Stimulated activated naive B cell treated with anti-CD40 and anti-IgM and Interleukin-4, amounts not matched to agents 10 μg/mL and 1 μg/mL and 100 μg/mL, for 72 hours (primary cell): ENCODE measurements around the gene RPS2.
A peak's percentile ranks its signal among the peaks of the same experiment; 100 is the strongest.

ENCODE experiments used
- ATAC-seq, 2 donors: fragments of 150-1000 bp; cut with Tn5 transposase; replicated peaks; 2 replicates each; pipeline ENCODE4 v1.10.0; 2021; ENCODE audit warnings: moderate library complexity in 1 of 2
- DNase-seq: peaks from one replicate; pipeline ENCODE4 v3.0.0; 2021
- H3K27ac Mint-ChIP-seq: one replicate; pipeline ENCODE4 v1.8.0; 2022; ENCODE audit warnings: mild to moderate bottlenecking, mixed read lengths
- H3K27me3 Mint-ChIP-seq, 2 donors: one replicate each; pipeline ENCODE4 v1.8.0; 2022; ENCODE audit warnings: mixed read lengths in 2 of 2
- H3K36me3 Mint-ChIP-seq, 2 donors: one replicate each; pipeline ENCODE4 v1.8.0; 2022; ENCODE audit warnings: mixed read lengths in 2 of 2, mild to moderate bottlenecking in 1 of 2
- H3K4me1 Mint-ChIP-seq, 2 donors: one replicate each; pipeline ENCODE4 v1.8.0; 2022; ENCODE audit warnings: mixed read lengths in 2 of 2, mild to moderate bottlenecking in 1 of 2
- H3K4me3 Mint-ChIP-seq, 2 donors: one replicate each; pipeline ENCODE4 v1.8.0; 2022; ENCODE audit warnings: mild to moderate bottlenecking in 2 of 2, mixed read lengths in 2 of 2, moderate library complexity in 1 of 2
- H3K9me3 Mint-ChIP-seq, 2 donors: one replicate each; pipeline ENCODE4 v1.8.0; 2022; ENCODE audit warnings: mixed read lengths in 2 of 2, mild to moderate bottlenecking in 1 of 2

RPS2 gene

DNA sequence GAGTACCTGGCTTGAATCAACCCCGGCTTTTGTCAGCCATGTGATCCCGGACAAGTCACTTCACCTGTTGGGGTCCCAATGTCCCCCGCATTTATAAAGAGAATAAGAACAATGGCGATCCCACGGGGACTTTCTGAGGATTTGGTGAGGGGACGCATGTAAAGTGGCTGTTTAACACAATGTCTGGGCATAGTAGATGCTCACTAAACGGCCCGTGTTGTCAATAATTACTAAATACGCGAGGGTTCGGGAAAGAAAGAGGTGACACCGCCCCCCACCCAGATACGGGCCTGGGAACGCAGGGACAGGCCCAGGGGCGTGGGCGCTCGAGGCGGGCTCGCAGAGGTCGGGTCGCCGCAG lies 26.9 kb upstream of the RPS2 start:
- H3K27me3 Mint-ChIP-seq = no peaks in the 10 kb centered on the region
- DNase-seq = no peak
- no peaks in the 10 kb centered on the region for H3K9me3 Mint-ChIP-seq
- H3K4me1 Mint-ChIP-seq = peaks cover 28 to 37% of the 10 kb centered on the region in 2 donors
- peak overlapping the region; percentile 98 for H3K27ac Mint-ChIP-seq
- peak overlapping the region; percentile 88 to 95 for H3K4me3 Mint-ChIP-seq
- no peak for ATAC-seq
- H3K36me3 Mint-ChIP-seq = peaks cover 20 to 45% of the 10 kb centered on the region in 2 donors

DNA sequence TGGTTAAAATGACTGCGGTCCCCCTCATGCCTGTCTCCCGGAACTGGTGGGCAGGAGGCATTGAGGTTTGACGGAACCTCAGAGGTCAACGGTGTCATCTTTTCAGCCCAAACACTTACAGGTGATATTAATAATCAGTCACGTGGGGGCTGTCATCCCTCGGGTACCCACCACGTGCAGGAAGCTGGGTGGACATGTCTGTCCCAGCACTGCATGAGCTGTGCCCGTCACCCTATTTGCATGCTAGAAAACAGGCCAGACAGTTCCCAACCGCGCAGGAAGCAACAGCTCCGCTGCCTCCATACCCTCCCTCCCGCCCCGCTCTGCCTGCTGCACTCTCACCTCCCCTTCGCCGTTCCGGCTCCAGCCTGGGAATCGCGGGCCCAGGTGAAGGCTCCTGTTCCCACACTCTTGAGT lies 26.5 kb upstream of the RPS2 start:
- Mint-ChIP-seq H3K9me3 (no peaks in the 10 kb centered on the region), H3K27me3 (no peaks in the 10 kb centered on the region), H3K27ac (peak overlapping the region; percentile 98), H3K4me3 (peak overlapping the region; percentile 88 to 95), H3K4me1 (peaks cover 31 to 39% of the 10 kb centered on the region in 2 donors), H3K36me3 (peaks cover 24 to 47% of the 10 kb centered on the region in 2 donors)
- DNase-seq (peak; percentile 89), ATAC-seq (peak; percentile 76 to 80)

DNA sequence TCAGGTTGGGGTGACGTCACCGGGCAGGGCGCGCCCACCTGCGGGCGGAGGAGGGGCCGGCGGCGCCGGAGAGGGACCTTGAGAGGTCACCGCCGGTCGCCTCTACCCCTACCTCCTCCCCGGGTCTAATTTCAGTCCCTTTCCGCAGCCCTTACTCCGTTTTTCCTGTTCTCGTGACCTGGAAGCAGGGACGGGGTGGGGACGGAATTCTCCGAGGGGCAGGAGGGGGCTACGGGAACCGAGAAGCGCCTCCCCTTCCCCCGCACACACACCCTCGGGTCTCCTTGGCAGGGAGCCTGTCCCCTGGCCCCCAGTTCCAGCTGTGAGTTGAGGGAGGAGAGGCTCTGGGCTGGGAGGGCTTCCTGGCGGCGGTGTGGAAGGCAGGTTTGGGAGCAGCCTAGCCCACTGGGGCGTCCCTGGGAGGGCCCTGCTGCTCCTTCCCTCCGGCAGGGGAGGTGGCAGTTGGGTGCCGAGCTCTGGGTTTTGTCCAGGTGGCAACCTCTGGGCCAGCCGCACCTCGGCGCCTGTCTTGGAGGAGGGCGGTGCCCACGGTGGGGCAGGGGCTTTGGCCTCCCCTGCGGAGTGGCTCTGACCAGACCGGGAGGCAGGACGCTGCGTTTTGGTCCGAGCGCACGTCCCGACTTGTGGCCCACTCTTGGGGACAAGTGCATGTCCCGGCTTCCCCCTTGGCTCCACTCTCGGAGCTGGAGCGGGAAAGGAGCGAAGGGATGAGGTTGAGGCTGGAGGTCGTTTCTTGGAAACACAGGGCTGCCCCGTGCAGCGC lies 25.9 kb upstream of the RPS2 start:
- peaks cover 33 to 43% of the 10 kb centered on the region in 2 donors for H3K4me1 Mint-ChIP-seq
- DNase-seq (peak; percentile 57), ATAC-seq (peak; percentile 27 to 32)
- no peaks in the 10 kb centered on the region for H3K27me3 Mint-ChIP-seq
- peaks cover 23 to 49% of the 10 kb centered on the region in 2 donors for H3K36me3 Mint-ChIP-seq
- H3K9me3 Mint-ChIP-seq = no peaks in the 10 kb centered on the region
- peak overlapping the region; percentile 98 for H3K27ac Mint-ChIP-seq
- H3K4me3 Mint-ChIP-seq = peak overlapping the region; percentile 88 to 95

DNA sequence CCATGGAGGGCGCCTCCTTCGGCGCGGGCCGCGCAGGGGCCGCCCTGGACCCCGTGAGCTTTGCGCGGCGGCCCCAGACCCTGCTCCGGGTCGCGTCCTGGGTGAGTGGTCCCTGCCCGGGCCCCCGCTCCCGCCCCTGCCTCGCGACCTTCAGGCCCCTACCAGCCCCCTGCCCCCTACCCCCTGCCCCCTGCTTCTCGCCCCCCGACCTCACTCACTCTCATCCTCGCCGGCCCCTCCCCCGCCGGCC lies 25.4 kb upstream of the RPS2 start:
- Mint-ChIP-seq H3K36me3 (peaks cover 18 to 43% of the 10 kb centered on the region in 2 donors), H3K9me3 (no peaks in the 10 kb centered on the region), H3K27ac (no peak overlapping the region), H3K27me3 (no peaks in the 10 kb centered on the region), H3K4me3 (peak overlapping the region; percentile 88 to 95), H3K4me1 (peaks cover 36 to 48% of the 10 kb centered on the region in 2 donors)
- DNase-seq (no peak), ATAC-seq (no peak)

DNA sequence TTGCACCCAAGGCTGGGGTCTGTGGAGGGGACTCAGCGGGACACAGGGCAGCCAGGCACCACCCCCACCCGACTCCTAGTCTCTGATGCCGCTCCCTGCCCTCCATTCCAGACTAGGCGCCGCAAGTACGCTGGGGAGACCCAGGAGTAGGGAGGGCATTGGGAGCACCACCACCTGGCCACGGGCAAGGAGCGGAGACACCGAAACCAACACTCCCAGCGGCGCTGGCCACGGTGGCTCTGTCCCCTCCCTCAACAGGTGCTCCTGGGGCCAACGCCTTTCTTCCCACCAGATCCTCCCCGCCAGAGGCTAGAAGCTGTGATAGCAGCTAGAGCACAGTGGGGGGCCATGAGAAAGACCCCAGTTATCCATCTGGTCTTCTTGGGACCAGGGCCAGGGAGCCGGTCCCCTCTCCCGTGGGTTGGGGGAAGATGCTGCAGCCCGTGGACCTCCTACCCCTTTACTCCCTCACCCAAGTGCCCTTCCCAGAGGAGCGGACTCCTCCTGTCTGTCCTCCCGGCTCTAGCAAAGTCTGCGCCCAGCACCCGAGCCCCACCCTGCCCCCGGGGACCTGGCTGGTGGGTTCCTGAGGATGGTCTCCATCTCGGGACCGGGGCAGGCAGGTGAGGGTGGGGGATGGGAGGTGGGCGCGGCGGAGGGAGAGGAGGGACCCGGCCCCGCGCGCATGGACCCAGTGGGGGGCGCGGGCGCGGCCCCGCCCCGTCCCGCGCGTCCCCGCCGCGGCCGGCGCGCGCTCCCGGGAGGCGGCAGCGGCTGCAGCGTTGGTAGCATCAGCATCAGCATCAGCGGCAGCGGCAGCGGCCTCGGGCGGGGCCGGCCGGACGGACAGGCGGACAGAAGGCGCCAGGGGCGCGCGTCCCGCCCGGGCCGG lies 24.8 kb upstream of the RPS2 start, which contains the start of gene SYNGR3:
SYNGR3 (plus strand) TSS at position 762 of the 892 bp plus-strand sequence. CDS start 133 bp downstream, outside the sequence.
- H3K27me3 Mint-ChIP-seq = no peaks in the 10 kb centered on the region
- ATAC-seq (no peak), DNase-seq (no peak)
- peaks cover 18 to 43% of the 10 kb centered on the region in 2 donors for H3K36me3 Mint-ChIP-seq
- H3K9me3 Mint-ChIP-seq = no peaks in the 10 kb centered on the region
- H3K27ac Mint-ChIP-seq = peak within 1 kb of the TSS; percentile 98
- H3K4me1 Mint-ChIP-seq = peaks cover 39 to 53% of the 10 kb centered on the region in 2 donors
- H3K4me3 Mint-ChIP-seq = peak within 1 kb of the TSS; percentile 88 to 95

DNA sequence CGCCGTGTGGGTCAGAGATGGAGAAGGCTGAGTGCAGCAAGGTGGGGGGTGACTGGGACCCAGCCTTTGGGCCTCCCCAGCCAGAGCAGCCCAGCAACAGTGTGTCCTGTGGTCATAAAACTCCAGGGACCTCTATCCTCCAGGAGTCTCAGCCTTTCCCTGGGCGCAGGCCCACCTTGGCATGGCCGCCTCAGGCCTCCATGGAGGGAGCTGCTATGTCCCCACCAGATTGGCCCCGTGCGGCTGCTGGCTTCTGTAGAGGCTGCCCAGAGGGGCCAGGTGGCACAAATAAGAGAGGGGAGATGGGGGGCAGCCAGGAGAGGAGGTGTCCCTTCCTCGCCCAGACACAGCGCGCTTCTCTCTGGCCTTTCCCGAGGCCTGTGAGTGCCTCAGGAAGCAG lies 22.6 kb upstream of the RPS2 start:
- no peak for DNase-seq
- Mint-ChIP-seq H3K27me3 (peaks cover 10 to 11% of the 10 kb centered on the region in 2 donors), H3K9me3 (no peaks in the 10 kb centered on the region), H3K4me3 (no peak overlapping the region), H3K36me3 (peaks cover 10 to 31% of the 10 kb centered on the region in 2 donors), H3K27ac (peak overlapping the region; percentile 81), H3K4me1 (peaks cover 37 to 58% of the 10 kb centered on the region in 2 donors)
- no peak for ATAC-seq

- no peak overlapping the region for H3K27ac Mint-ChIP-seq
- H3K27me3 Mint-ChIP-seq = peaks cover 21 to 22% of the 10 kb centered on the region in 2 donors
- H3K36me3 Mint-ChIP-seq = peaks cover 10 to 24% of the 10 kb centered on the region in 2 donors
- peak overlapping the region; percentile 85 to 87 for H3K4me3 Mint-ChIP-seq
- no peak for ATAC-seq
- peaks cover 46 to 60% of the 10 kb centered on the region in 2 donors for H3K4me1 Mint-ChIP-seq
- no peak for DNase-seq
- H3K9me3 Mint-ChIP-seq = no peaks in the 10 kb centered on the region
Measured at GRCh38 chr16:1985466-1986150, 21.0 kb upstream of the RPS2 start.

DNA sequence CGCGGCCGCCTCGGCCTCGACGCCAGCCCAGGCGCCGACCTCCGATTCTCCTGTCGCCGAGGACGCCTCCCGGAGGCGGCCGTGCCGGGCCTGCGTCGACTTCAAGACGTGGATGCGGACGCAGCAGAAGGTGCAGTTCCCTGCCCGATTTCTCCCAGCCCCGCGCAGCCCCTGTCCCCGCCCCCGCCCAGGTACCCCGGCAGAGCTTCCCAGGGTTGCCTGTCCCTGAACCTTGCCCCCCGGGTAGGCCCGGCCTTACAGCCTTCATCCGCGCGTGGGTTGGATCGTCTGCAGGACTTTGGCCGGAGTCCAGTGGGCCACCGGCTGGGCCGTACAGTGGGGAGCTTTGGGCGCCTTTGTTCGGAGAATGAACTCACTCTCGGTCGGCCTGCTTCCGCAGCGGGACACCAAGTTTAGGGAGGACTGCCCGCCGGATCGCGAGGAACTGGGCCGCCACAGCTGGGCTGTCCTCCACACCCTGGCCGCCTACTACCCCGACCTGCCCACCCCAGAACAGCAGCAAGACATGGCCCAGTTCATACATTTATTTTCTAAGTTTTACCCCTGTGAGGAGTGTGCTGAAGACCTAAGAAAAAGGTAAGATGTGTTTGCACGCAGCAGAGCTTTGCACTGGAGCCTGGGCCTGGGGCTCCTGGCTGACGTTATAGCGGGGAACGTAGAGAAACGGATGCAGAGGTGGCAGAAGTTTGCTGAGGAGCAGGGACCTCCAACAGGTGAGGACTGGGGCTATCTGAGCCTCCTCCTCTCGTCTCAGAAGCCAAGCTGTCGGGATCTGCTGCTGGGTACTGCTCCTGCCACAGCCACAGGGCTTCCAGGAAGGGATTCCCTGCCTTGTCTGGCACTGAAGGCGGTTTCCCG lies 20.0 kb upstream of the RPS2 start:
- H3K9me3 Mint-ChIP-seq = no peaks in the 10 kb centered on the region
- ATAC-seq (peak; percentile 26 to 35), DNase-seq (no peak)
- peaks cover 47 to 70% of the 10 kb centered on the region in 2 donors for H3K4me1 Mint-ChIP-seq
- H3K27me3 Mint-ChIP-seq = peaks cover 23 to 28% of the 10 kb centered on the region in 2 donors
- peak overlapping the region; percentile 85 to 87 for H3K4me3 Mint-ChIP-seq
- H3K36me3 Mint-ChIP-seq = peaks cover 12 to 25% of the 10 kb centered on the region in 2 donors
- H3K27ac Mint-ChIP-seq = peak overlapping the region; percentile 88

GRCh38 chr16:1983544-1984346 lies 19.1 kb upstream of the RPS2 start, which contains the start of gene GFER:
TSS of gene GFER (plus strand) at chr16:1984193. CDS start at chr16:1984219, 26 bp downstream.
- H3K9me3 Mint-ChIP-seq = no peaks in the 10 kb centered on the region

DNA sequence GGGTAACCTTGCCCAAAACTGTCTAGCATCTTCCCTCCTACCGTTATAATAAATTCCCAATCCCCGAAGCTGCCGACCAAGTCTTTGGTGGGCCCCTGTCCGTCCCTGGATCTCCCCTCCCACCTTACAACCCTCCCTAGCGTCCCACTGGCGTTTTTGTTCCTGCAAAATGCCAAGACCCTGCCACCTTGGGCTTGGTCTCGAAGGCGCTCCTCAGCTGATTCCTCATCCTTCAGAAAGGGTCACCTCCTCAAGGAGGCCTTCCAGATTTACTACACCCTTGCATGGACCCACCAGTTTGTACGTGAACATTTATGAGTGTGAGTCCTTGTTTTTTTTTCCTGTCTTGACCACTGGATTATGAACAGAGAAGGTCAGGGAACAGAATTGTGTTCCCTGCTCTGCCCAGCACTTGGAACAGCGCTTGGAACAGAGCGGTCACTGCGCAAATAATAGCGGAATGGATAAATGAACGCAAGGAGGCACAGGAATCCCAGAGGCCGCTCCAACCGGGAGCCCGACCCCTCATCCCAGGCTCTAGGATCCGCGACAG lies 18.4 kb upstream of the RPS2 start:
- peaks cover 20 to 30% of the 10 kb centered on the region in 2 donors for H3K36me3 Mint-ChIP-seq
- H3K4me1 Mint-ChIP-seq = peaks cover 44 to 66% of the 10 kb centered on the region in 2 donors
- H3K27ac Mint-ChIP-seq = peak overlapping the region; percentile 37
- peak overlapping the region in 1 of 2 donors; percentile 85 for H3K4me3 Mint-ChIP-seq
- no peaks in the 10 kb centered on the region for H3K9me3 Mint-ChIP-seq
- DNase-seq = no peak
- H3K27me3 Mint-ChIP-seq = peaks cover 26 to 35% of the 10 kb centered on the region in 2 donors
- no peak for ATAC-seq

More at GRCh38 chr16:1983544-1984346, 19.1 kb upstream of the RPS2 start, which contains the start of gene GFER:
- Mint-ChIP-seq H3K4me3 (peak within 1 kb of the TSS; percentile 85 to 87), H3K36me3 (peaks cover 16 to 29% of the 10 kb centered on the region in 2 donors), H3K27ac (peak within 1 kb of the TSS; percentile 88), H3K27me3 (peaks cover 23 to 31% of the 10 kb centered on the region in 2 donors), H3K4me1 (peaks cover 46 to 66% of the 10 kb centered on the region in 2 donors)
- ATAC-seq = peak; percentile 82 to 91
- DNase-seq = peak; percentile 88

DNA sequence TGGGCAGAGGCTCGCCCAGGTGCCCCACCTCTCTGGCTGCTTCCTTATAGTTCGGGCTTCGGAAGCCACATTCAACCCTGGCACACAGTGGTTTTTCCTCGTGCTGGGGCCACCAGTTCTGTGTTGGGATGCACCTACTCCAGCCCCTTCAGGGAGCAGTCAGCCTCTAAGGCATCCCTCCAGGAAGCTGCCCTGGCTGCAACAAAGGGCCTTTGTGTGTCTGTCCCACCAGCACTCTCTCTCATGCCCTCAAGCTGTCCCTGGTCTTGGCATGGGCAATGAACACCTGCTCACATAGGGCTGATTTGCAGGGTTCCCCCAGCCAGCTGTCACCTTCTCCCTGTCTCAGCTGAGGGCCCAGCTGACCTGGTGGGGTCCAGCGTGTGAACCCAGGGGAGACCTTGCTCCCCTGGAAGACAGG lies 17.4 kb upstream of the RPS2 start:
- Mint-ChIP-seq H3K27me3 (peaks cover 30 to 41% of the 10 kb centered on the region in 2 donors), H3K27ac (no peak overlapping the region), H3K36me3 (peaks cover 26 to 34% of the 10 kb centered on the region in 2 donors), H3K4me3 (peak overlapping the region in 1 of 2 donors; percentile 10), H3K4me1 (peaks cover 44 to 66% of the 10 kb centered on the region in 2 donors), H3K9me3 (no peaks in the 10 kb centered on the region)
- ATAC-seq = no peak
- DNase-seq = no peak

DNA sequence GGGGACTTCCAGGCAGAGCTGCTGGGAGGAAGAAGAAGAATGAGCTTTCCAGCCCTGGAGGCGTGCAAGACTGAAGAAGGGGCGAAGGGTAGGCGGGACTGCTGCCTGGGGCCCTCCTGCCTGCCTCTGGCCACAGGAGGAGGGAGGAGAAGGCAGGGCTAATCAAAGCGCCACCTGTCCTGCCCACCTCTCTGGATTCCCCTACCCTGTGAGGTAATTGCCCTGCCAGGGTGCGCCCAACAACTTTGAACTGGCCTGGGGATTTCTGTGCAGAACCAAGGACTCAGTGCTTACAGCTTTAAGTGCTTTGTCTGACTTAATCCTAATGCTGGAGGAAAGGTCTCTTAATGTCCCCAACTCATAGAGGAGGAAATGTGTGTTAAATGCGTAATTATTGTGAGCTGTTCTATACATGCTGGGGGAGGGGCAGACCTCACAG lies 16.8 kb upstream of the RPS2 start, which contains the start of gene NOXO1:
NOXO1 (minus strand) TSS at position 72 of the 439 bp plus-strand sequence. CDS start 290 bp downstream, outside the sequence.
- DNase-seq = no peak
- Mint-ChIP-seq H3K27ac (peak within 1 kb of the TSS; percentile 59), H3K27me3 (peaks cover 30 to 41% of the 10 kb centered on the region in 2 donors), H3K4me3 (peak within 1 kb of the TSS in 1 of 2 donors; percentile 13), H3K36me3 (peaks cover 25 to 34% of the 10 kb centered on the region in 2 donors), H3K9me3 (no peaks in the 10 kb centered on the region), H3K4me1 (peaks cover 39 to 65% of the 10 kb centered on the region in 2 donors)
- peak in 1 of 2 donors; percentile 25 for ATAC-seq
